ENCODE data around the gene LPP. TPM values are rescaled to one million over a fixed set of nuclear protein-coding genes. Genes with fewer than 3 reads are reported as not detected.

Gene LPP
- total and polyA plus RNA-seq, 2 of the 13 experiments (the other 11 are each of a cell fraction or from before 2014, with no cell fraction given), result 19.2 to 29.9 TPM

GRCh38 chr3:188369526-188369925 is 215.6 kb downstream of the LPP start:
- BruUV-seq (replicated peaks), result no TSS peak
- H3K4me2 ChIP-seq (ENCODE audit: low read depth, low read length), result no peak overlapping the region
- ChIA-PET POLR2A (interaction anchor here (0.5 kb wide), 1 partner anchor 18 kb away, joined by 3 read pairs; no protein-coding TSS in a partner anchor), CTCF (ENCODE audit: low intra/inter-chr PET ratio, low total read pairs) (no interaction called here)
- WGBS (ENCODE audit: low lambda C conversion rate), result 100% methylated on average over 3 of the region's 3 CpGs
- FAIRE-seq (no peak), ATAC-seq (no peak), DNase-seq (ENCODE audit: low spot score) (no peak)
- no peak overlapping the region for H2AFZ ChIP-seq (ENCODE audit: low read length)
- in situ Hi-C loops (cut with HindIII; ENCODE audit: extremely low pct_ligation_motif_present, low pct_unique_long_range_greater_than_20kb) (no loop called here), intact Hi-C loops (cut with micrococcal nuclease; ENCODE audit: unreplicated experiment) (no loop called here)
- no peak overlapping the region for H3K27ac ChIP-seq (ENCODE audit: extremely low read length, insufficient read depth, low read length)
- TF ChIP-seq ZNF256 (CRISPR knock-in tag; conservative IDR thresholded peaks at IDR 0.05) (no peak), FIP1L1 (IDR thresholded peaks at IDR 0.05; ENCODE audit: borderline replicate concordance, insufficient read depth, low read depth, low read length) (no peak), ZBTB40 (IDR thresholded peaks at IDR 0.05) (no peak), ZBTB40 (CRISPR knock-in tag; IDR thresholded peaks at IDR 0.05) (no peak)
- no peaks in the 10 kb centered on the region for H4K20me1 ChIP-seq (ENCODE audit: insufficient read depth, low read length)
- peaks cover 10% of the 10 kb centered on the region for H3K4me1 ChIP-seq (ENCODE audit: insufficient read depth, low read length)
- no peaks in the 10 kb centered on the region for H3K27me3 ChIP-seq (ENCODE audit: control insufficient read depth in 1 of 2, insufficient read depth in 2 of 2, low read length in 2 of 2)
- no peaks in the 10 kb centered on the region; a peak in 1 of 5 replicates for H3K36me3 ChIP-seq (replicated peaks in 1 of 2; ENCODE audit: control insufficient read depth in 1 of 2, insufficient read depth in 2 of 2, low read length in 2 of 2)
- no peaks in the 10 kb centered on the region for H3K9me3 ChIP-seq (ENCODE audit: low read length)
- no peak overlapping the region for H3K4me3 ChIP-seq (replicated peaks in 1 of 3; ENCODE audit: insufficient read depth in 1 of 3, low read depth in 2 of 3, low read length in 3 of 3)
- H3K79me2 ChIP-seq (ENCODE audit: insufficient read depth, low read length), result peaks cover 4% of the 10 kb centered on the region
- H3K9ac ChIP-seq (ENCODE audit: insufficient read depth, low read depth, low read length), result no peak overlapping the region
